Activated T-helper 1 cell treated with anti-CD3 and anti-CD28 coated beads, Interleukin-12 subunit alpha, Interleukin-12 subunit beta, Interleukin-2, Interleukin-4 antibody, amounts not matched to agents 30 ng/mL and 10 ng/mL and 1 ng/mL, durations not matched to agents 14 hours and 24 hours and 36 hours (primary cell): ENCODE measurements around the gene TNFRSF6B. TPM values are rescaled to one million over a fixed set of nuclear protein-coding genes. Genes with fewer than 3 reads are reported as not detected.
"Not testable (repeated sequence)": the region's sequence is repeated elsewhere in the genome, so short reads cannot be mapped to it uniquely, and the experiment has no call there.

Source experiments
- DNase-seq: peaks from one replicate; pipeline ENCODE4 v3.0.0; 2021; ENCODE audit warnings: low spot score
- H3K27ac Mint-ChIP-seq: one replicate; pipeline ENCODE4 v1.8.0; 2021; ENCODE audit warnings: mild to moderate bottlenecking, mixed read lengths
- H3K27me3 Mint-ChIP-seq: one replicate; pipeline ENCODE4 v1.8.0; 2022; ENCODE audit warnings: mild to moderate bottlenecking, moderate library complexity, mixed read lengths; ENCODE audit not compliant: insufficient read depth
- H3K36me3 Mint-ChIP-seq: one replicate; pipeline ENCODE4 v1.8.0; 2021; ENCODE audit warnings: low read depth, mixed read lengths
- H3K4me1 Mint-ChIP-seq: one replicate; pipeline ENCODE4 v1.8.0; 2021; ENCODE audit warnings: low read depth, mixed read lengths
- H3K4me3 Mint-ChIP-seq: one replicate; pipeline ENCODE4 v1.8.0; 2021; ENCODE audit warnings: mild to moderate bottlenecking, moderate library complexity, mixed read lengths
- H3K9me3 Mint-ChIP-seq: one replicate; pipeline ENCODE4 v1.8.0; 2021; ENCODE audit warnings: mixed read lengths
- intact Hi-C: fragments of 100-400 bp; cut with micrococcal nuclease; formaldehyde crosslinking; loops from one replicate; pipeline ENCODE4 v1.15.1; 2024
- total RNA-seq: library from RNA; stranded (reverse); gene quantifications from 2 replicates; pipeline ENCODE4 v1.2.3, GENCODE V29; 2022

Gene TNFRSF6B
- total RNA-seq = not detected in 2 replicates

- intact Hi-C loops = no loop called here
- no peaks in the 10 kb centered on the region for H3K4me1 Mint-ChIP-seq
- H3K36me3 Mint-ChIP-seq = peaks cover 5% of the 10 kb centered on the region
- DNase-seq = no peak
- H3K27ac Mint-ChIP-seq = no peak within 1 kb of the TSS
- no peaks in the 10 kb centered on the region for H3K9me3 Mint-ChIP-seq
- H3K27me3 Mint-ChIP-seq = peaks cover 2% of the 10 kb centered on the region
- H3K4me3 Mint-ChIP-seq = no peak within 1 kb of the TSS
These were observed at the start of gene TNFRSF6B for GRCh38 chr20:63696628-63697356. TNFRSF6B (plus strand) TSS chr20:63696652; CDS start chr20:63696768, 116 bp downstream.

DNA sequence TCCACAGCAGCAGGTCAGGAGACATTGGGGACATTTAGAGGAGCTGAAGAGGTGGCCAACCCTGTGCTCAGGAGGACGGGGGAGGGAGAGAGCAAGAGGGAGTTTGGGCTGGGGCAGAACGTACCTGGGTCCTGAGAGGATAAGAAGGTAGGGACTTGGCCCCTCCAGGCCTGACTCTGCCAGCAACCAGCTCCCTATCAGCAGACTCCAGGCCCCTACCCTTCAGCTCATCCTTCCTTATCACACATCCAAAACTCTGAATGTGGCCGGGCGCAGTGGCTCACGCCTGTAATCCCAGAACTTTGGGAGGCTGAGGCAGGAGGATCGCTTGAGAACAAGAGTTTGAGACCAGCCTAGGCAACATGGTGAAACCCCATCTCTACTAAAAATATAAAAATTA is 48.3 kb upstream of the TNFRSF6B start:
- H3K4me3 Mint-ChIP-seq = no peak overlapping the region
- no peak for DNase-seq
- H3K4me1 Mint-ChIP-seq = peaks cover 5% of the 10 kb centered on the region
- H3K36me3 Mint-ChIP-seq = no peaks in the 10 kb centered on the region
- H3K27ac Mint-ChIP-seq = no peak overlapping the region
- H3K27me3 Mint-ChIP-seq = peaks cover 16% of the 10 kb centered on the region
- no peaks in the 10 kb centered on the region for H3K9me3 Mint-ChIP-seq
- intact Hi-C loops = no loop called here

- H3K36me3 Mint-ChIP-seq = no peaks in the 10 kb centered on the region
- DNase-seq = no peak
- no peak overlapping the region for H3K4me3 Mint-ChIP-seq
- H3K27ac Mint-ChIP-seq = no peak overlapping the region
- H3K27me3 Mint-ChIP-seq = peaks cover 12% of the 10 kb centered on the region
- H3K4me1 Mint-ChIP-seq = peaks cover 9% of the 10 kb centered on the region
- intact Hi-C loops = no loop called here
- H3K9me3 Mint-ChIP-seq = no peaks in the 10 kb centered on the region
These were observed 47.4 kb upstream of the TNFRSF6B start for GRCh38 chr20:63648895-63649589.

GRCh38 chr20:63650486-63650885 is 46.0 kb upstream of the TNFRSF6B start:
- DNase-seq, intact Hi-C loops, H3K4me3 Mint-ChIP-seq, H3K36me3 Mint-ChIP-seq, H3K9me3 Mint-ChIP-seq, H3K27ac Mint-ChIP-seq: not testable (repeated sequence)
- Mint-ChIP-seq H3K27me3 (peaks cover 12% of the 10 kb centered on the region), H3K4me1 (peaks cover 16% of the 10 kb centered on the region)

- Mint-ChIP-seq H3K27ac (no peak overlapping the region), H3K36me3 (no peaks in the 10 kb centered on the region), H3K27me3 (peaks cover 15% of the 10 kb centered on the region), H3K4me1 (peaks cover 16% of the 10 kb centered on the region), H3K9me3 (no peaks in the 10 kb centered on the region), H3K4me3 (peak overlapping the region; percentile 82)
- DNase-seq = no peak
- intact Hi-C loops = no loop called here
These were observed 44.6 kb upstream of the TNFRSF6B start for GRCh38 chr20:63651942-63652191.

GRCh38 chr20:63652192-63652980 is 44.1 kb upstream of the TNFRSF6B start:
- H3K4me3 Mint-ChIP-seq = peak overlapping the region; percentile 47
- H3K36me3 Mint-ChIP-seq = no peaks in the 10 kb centered on the region
- intact Hi-C loops = no loop called here
- H3K9me3 Mint-ChIP-seq = no peaks in the 10 kb centered on the region
- no peak for DNase-seq
- H3K4me1 Mint-ChIP-seq = peaks cover 16% of the 10 kb centered on the region
- H3K27ac Mint-ChIP-seq = no peak overlapping the region
- peaks cover 15% of the 10 kb centered on the region for H3K27me3 Mint-ChIP-seq

DNA sequence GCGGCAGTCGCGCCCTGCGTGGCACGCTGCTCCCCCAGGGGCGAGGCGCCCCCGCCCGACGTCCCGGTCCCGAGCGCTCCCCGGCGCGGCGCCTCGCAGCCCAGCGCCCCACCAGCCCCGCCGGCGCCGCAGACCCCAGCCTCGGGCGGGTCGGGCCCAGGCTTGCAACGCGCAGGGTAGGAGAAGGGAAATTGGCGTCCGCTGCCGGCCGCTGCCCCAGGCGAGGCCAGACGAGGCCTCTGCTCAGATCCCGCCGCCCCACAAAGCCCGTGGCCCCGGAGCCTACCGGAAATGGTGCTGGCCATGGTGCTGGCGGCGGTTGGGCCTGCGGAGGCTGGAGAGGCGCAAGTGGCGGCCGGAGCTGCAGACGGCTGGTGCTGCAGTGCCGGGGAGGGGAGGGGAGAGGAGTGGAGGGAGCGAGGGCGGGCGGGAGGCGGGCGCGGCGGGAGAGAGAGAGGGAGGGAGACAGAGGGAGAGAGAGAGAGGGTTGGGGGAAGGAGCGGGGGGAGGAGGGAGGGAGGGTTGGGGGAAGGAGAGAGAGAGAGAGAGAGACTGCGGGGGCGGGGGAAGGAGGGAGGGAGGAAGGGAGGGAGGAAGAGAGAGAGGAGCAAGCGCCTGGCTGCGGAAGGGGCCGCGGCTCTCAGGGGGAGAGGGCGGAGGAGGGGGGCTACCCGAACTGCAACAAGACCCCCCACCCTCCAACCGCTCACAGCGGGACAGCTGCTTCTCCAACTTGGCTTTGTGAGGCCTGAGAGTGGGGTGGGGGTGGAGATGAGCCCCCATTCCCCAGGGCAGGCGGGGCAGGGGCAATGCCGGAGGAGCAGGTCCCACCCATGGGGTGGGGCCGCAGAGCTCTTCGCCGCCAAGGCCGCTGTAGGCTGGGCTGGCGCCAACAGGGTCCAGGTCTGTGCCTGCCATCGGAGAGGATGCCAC is 43.1 kb upstream of the TNFRSF6B start, which contains the start of gene STMN3:
TSS of gene STMN3 (minus strand) at position 384 of the 933 bp plus-strand sequence. CDS start at position 305, 79 bp downstream.
- Mint-ChIP-seq H3K27ac (no peak within 1 kb of the TSS), H3K36me3 (no peaks in the 10 kb centered on the region), H3K4me1 (peaks cover 23% of the 10 kb centered on the region), H3K4me3 (peak within 1 kb of the TSS; percentile 66), H3K27me3 (peaks cover 19% of the 10 kb centered on the region), H3K9me3 (no peaks in the 10 kb centered on the region)
- peak; percentile 70 for DNase-seq
- intact Hi-C loops = no loop called here

- Mint-ChIP-seq H3K4me3 (peak overlapping the region; percentile 66), H3K36me3 (peaks cover 3% of the 10 kb centered on the region), H3K9me3 (no peaks in the 10 kb centered on the region), H3K27me3 (peaks cover 19% of the 10 kb centered on the region), H3K27ac (no peak overlapping the region), H3K4me1 (peaks cover 32% of the 10 kb centered on the region)
- no peak for DNase-seq
- intact Hi-C loops = no loop called here
These were observed 42.3 kb upstream of the TNFRSF6B start for GRCh38 chr20:63653974-63654668.

- Mint-ChIP-seq H3K36me3 (peaks cover 6% of the 10 kb centered on the region), H3K4me3 (no peak overlapping the region), H3K27me3 (peaks cover 19% of the 10 kb centered on the region), H3K9me3 (no peaks in the 10 kb centered on the region), H3K27ac (no peak overlapping the region), H3K4me1 (peaks cover 42% of the 10 kb centered on the region)
- intact Hi-C loops = loop anchor here (5.0 kb wide), 1 partner anchor 422 kb away; the partner anchor contains the start of gene RGS19
- no peak for DNase-seq
These were observed 41.2 kb upstream of the TNFRSF6B start for GRCh38 chr20:63655249-63655648.

GRCh38 chr20:63656451-63656850 is 40.0 kb upstream of the TNFRSF6B start:
- Mint-ChIP-seq H3K4me1 (peaks cover 44% of the 10 kb centered on the region), H3K9me3 (no peaks in the 10 kb centered on the region), H3K36me3 (peaks cover 6% of the 10 kb centered on the region), H3K4me3 (peak overlapping the region; percentile 19), H3K27me3 (peaks cover 12% of the 10 kb centered on the region), H3K27ac (peak overlapping the region; percentile 7)
- no peak for DNase-seq
- intact Hi-C loops = loop anchor here (5.0 kb wide), 1 partner anchor 421 kb away; the partner anchor contains the start of gene RGS19

GRCh38 chr20:63657260-63657936 is 39.1 kb upstream of the TNFRSF6B start:
- intact Hi-C loops = loop anchor here (5.0 kb wide), 1 partner anchor 420 kb away; the partner anchor contains the start of gene RGS19
- Mint-ChIP-seq H3K4me3 (peak overlapping the region; percentile 94), H3K27me3 (peaks cover 7% of the 10 kb centered on the region), H3K9me3 (no peaks in the 10 kb centered on the region), H3K4me1 (peaks cover 41% of the 10 kb centered on the region), H3K36me3 (peaks cover 9% of the 10 kb centered on the region), H3K27ac (peak overlapping the region; percentile 95)
- no peak for DNase-seq
